Measurements from ENCODE around the gene SBF2.
A peak's percentile ranks its signal among the peaks of the same experiment; 100 is the strongest.

Gene SBF2

DNA sequence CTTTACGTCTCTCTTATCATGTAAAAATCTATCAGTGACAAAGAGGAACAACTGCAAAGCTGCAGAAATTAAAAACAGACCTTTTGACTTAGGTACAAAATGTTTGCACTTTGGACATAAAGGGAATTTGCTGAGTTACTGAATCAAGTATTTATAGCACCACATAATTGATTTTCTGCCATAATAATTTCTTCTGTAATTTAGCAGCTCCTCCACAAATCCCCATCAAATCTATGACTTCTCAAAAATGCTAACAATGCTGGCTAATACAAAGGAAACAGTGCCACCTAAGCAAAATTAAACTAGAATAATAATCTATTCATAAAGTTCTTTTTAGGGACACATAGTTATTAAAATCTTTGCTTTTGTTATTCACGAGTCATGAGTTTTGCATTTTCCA lies 415.1 kb downstream of the SBF2 start:
- DNase-seq = no peak

GRCh38 chr11:9876331-9876730 lies 417.7 kb downstream of the SBF2 start:
- no peak for DNase-seq

DNA sequence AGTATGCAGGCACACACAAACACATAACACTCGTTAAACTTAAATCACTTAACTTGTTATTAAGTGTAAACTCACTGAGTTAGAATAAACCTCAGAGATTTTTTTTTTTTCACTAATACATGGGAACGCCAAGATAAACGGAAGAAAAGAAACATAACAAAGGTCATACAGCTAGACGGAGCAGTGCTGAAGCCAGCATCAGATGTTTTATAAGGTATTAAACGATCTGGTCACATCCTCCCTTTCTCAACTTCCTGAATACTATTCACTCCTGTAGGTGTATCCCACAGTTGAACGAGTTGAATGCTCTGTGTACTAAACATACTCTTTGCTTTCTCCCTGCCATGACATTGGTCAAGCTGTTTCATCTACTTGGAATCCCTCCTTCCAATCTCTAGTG lies 418.2 kb downstream of the SBF2 start:
- DNase-seq = no peak

DNA sequence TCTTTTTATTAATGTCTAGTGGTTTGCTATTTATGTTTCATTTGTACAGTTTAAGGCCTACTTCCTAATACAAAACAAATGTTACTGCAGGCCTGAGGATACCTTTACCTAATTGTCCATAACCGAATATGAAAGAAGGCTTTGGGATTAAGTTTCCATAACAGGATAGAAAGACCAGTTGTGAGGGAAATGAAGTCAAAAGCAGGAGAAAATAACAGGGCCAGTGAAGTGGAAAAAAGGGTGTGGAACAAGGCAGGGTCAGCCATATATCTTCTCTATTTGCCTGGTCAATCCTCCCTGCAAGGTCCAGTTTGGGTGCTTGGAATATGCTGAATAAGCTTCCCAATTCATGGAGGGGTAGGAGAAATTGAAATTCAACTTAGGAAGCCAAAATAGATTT lies 418.6 kb downstream of the SBF2 start:
- DNase-seq = no peak

DNA sequence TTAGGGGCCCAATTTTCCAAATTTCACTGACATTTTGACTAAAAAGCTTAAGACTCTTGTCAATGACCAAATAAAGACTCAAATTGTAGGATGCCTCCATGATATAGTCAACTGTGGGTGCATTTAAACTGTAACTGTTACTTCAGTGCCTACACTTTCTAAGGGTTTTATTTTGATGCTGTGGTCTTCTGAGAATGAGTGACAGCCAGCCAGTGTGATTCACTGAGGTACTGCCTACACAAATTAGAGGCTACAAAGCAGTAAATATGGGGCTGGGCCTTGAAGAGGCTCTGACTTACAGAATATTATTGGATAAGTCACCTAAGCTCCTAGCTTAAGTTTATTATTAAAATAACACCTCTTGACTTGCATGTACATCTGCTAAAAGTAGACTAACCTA lies 419.6 kb downstream of the SBF2 start:
- no peak for DNase-seq

- DNase-seq = no peak
Observed at GRCh38 chr11:9868641-9869040, 425.4 kb downstream of the SBF2 start.

GRCh38 chr11:9862981-9863380 lies 431.0 kb downstream of the SBF2 start:
- no peak for DNase-seq

GRCh38 chr11:9861860-9862725 lies 431.9 kb downstream of the SBF2 start:
- DNase-seq = peak; percentile 44

DNA sequence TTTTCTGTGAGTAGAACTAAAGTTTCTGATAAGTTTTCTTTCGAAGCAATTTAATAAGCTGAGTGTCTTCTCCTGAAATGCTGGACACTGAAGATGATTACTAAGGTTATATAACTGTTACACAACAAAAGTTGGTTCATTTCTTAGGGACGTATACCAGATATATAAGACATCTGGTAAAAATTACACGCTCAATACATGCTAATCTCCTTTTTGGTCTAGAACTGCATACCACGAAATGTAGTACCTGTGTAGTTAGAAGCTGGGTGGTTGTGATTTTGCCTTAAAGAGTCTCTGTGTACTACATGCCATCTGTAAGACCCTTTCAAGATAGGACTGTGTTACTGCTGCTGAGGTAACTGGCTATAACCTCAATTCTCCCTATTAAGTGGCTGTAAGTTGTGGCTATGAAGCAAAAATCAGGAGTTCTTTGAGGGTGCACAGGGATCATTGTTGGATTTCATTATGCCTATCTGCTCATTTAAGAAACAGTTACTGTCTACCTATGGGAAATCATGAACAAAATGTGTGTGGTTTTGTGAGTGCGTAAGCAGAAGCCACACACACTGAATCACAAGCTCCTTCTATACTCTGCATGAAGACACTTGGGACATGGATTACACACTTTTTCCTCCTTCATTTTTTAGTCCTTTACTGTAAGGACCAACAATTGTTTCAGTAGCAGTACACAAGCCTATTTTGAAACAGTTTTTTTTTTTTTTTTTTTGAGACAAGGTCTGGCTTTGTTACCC lies 434.3 kb downstream of the SBF2 start:
- DNase-seq = no peak

GRCh38 chr11:9858822-9859221 lies 435.2 kb downstream of the SBF2 start:
- no peak for DNase-seq

GRCh38 chr11:9858218-9858617 lies 435.8 kb downstream of the SBF2 start:
- no peak for DNase-seq

DNA sequence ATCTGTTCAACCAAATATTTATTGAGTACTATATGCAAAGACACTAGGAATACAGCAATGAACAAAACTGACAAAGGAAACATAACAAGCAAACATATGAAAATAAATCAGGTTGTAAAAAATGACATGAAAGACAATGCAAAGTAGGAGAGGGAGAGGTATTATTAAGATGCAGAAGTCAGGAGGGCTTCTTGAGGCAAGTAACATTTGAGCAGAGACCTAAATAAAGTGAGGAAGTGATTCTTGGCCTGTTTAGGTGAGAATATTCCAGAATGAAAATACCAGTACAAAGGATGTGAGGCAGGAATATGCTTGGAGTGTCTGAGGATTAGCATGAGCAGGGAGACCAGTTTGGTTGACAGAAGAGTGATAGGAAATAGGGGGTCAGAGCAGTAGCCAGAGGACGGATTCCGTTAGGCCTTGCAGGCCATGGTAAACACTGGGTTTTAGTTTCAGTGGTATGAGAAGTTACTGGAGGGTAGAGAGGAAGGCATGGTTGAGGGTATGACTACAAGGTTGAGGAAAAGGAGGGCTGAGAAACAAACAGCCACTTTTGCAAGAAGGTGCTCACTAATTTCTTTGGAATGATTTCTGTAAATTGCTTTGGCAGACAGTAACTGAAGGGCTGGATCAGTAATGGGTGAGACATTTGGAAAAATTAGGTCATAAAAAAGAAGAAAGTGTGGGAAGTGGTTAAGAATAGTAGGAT lies 438.3 kb downstream of the SBF2 start:
- DNase-seq = no peak

- DNase-seq = no peak
Observed at GRCh38 chr11:9853929-9854552, 440.0 kb downstream of the SBF2 start.

GRCh38 chr11:9852465-9852864 lies 441.6 kb downstream of the SBF2 start:
- no peak for DNase-seq

GRCh38 chr11:9851366-9851765 lies 442.7 kb downstream of the SBF2 start:
- no peak for DNase-seq

- no peak for DNase-seq
Observed at GRCh38 chr11:9850224-9850895, 443.7 kb downstream of the SBF2 start.

- no peak for DNase-seq
Observed at GRCh38 chr11:9849389-9849788, 444.6 kb downstream of the SBF2 start.

- no peak for DNase-seq
Observed at GRCh38 chr11:9847636-9848035, 446.4 kb downstream of the SBF2 start.

DNA sequence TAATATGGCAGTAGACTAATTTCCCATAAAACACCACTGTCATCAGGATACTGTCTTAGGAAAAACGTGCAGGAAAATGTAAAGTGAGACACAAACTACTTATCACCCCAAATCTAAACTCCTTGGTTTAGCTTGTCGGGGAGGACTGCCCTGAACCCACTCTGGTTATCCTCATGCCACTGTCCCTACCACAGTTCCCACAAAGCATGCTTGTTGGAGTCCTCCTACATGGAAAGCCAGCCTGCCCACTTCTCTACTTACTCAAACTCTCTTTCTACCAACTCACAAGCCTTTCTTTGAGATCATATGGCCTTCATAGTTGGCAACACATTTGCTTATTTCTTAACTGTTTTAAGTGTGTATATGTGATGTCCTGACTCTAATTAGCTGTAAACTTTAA lies 451.1 kb downstream of the SBF2 start:
- DNase-seq = no peak

GRCh38 chr11:9840460-9841004 lies 453.5 kb downstream of the SBF2 start:
- no peak for DNase-seq

DNA sequence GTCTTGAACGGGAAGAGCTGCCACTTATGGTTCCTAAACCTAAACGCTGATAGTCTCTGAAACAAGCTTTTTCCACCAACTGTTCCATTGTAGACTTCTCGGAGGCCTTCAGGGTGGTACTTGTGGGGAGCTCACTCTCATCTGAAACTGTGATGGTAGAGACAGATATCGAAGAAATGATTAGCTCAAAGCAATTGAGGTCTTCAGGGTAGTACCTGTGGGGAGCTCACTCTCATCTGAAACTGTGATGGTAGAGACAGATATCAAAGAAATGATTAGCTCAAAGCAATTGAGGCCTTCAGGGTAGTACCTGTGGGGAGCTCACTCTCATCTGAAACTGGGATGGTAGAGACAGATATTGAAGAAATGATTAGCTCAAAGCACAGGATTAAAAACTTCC lies 454.5 kb downstream of the SBF2 start:
- no peak for DNase-seq

DNA sequence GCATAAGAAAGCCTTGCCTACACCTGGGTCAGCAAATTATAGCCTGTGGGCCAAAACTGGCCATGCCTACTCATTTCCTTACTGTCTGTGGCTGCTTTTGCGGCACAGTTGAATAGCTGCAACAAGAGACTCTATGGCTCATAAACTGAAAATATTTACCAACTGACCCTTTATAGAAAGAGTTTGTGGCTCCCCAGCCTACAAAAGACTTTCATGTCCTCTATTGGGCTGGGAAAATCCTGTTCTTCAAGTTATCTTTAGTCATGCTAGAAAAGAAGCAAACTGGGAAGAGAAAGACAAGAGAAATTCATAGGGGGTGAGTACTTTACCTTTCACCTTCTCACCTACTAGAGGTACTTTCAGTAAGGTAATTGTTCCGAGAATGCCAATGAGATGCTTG lies 455.1 kb downstream of the SBF2 start:
- no peak for DNase-seq

Measured in NCI-H2029 (cell line).